Measurements from ENCODE around the gene TTC3.
A peak's percentile ranks its signal among the peaks of the same experiment; 100 is the strongest.

TTC3 gene

GRCh38 chr21:37041706-37042271 lies 31.3 kb upstream of the TTC3 start:
- TF ChIP-seq EZH2phosphoT487 (IDR thresholded peaks at IDR 0.05; ENCODE audit: borderline replicate concordance), result no peak
- TF ChIP-seq CTCF (conservative IDR thresholded peaks at IDR 0.05; ENCODE audit: low read length), result no peak
- H3K4me2 ChIP-seq (ENCODE audit: low read depth, low read length, poor library complexity, severe bottlenecking), result no peak overlapping the region
- H3K9me2 ChIP-seq (replicated peaks; ENCODE audit: low read depth, low read length), result no peaks in the 10 kb centered on the region

GRCh38 chr21:37043818-37044217 lies 29.2 kb upstream of the TTC3 start:
- peaks cover 52% of the 10 kb centered on the region for H3K4me1 ChIP-seq (ENCODE audit: insufficient read depth, low read length, poor library complexity, severe bottlenecking)
- peak overlapping the region; percentile 88 for H3K4me2 ChIP-seq (ENCODE audit: low read depth, low read length, poor library complexity, severe bottlenecking)
- H4K20me1 ChIP-seq (ENCODE audit: insufficient read depth, low read length, poor library complexity, severe bottlenecking), result no peaks in the 10 kb centered on the region
- no peaks in the 10 kb centered on the region for H3K27me3 ChIP-seq (ENCODE audit: insufficient read depth, low read length, poor library complexity, severe bottlenecking)
- no peak overlapping the region for H2AFZ ChIP-seq (ENCODE audit: low read length)
- peak overlapping the region; percentile 79 for H3K9ac ChIP-seq (ENCODE audit: low read depth, low read length, poor library complexity, severe bottlenecking)
- TF ChIP-seq EZH2phosphoT487 (IDR thresholded peaks at IDR 0.05; ENCODE audit: borderline replicate concordance) (no peak), CTCF (conservative IDR thresholded peaks at IDR 0.05; ENCODE audit: low read length) (no peak)
- H3F3A ChIP-seq (ENCODE audit: low read depth), result peaks cover 5% of the 10 kb centered on the region
- H3K79me2 ChIP-seq (ENCODE audit: insufficient read depth, low read length), result no peaks in the 10 kb centered on the region
- H3K9me2 ChIP-seq (replicated peaks; ENCODE audit: low read depth, low read length), result no peaks in the 10 kb centered on the region
- no peak overlapping the region for H3K4me3 ChIP-seq (ENCODE audit: low read length, poor library complexity, severe bottlenecking)
- no peaks in the 10 kb centered on the region for H3K36me3 ChIP-seq (ENCODE audit: insufficient read depth, low read length)
- H3K9me3 ChIP-seq (ENCODE audit: insufficient read depth, low read depth, low read length), result no peaks in the 10 kb centered on the region

More at GRCh38 chr21:37041706-37042271, 31.3 kb upstream of the TTC3 start:
- Histone ChIP-seq H3K36me3 (ENCODE audit: insufficient read depth, low read length) (no peaks in the 10 kb centered on the region), H2AFZ (ENCODE audit: low read length) (no peak overlapping the region), H3K4me3 (ENCODE audit: low read length, poor library complexity, severe bottlenecking) (no peak overlapping the region), H3K79me2 (ENCODE audit: insufficient read depth, low read length) (no peaks in the 10 kb centered on the region), H3K9me3 (ENCODE audit: insufficient read depth, low read depth, low read length) (no peaks in the 10 kb centered on the region), H3F3A (ENCODE audit: low read depth) (peaks cover 5% of the 10 kb centered on the region), H4K20me1 (ENCODE audit: insufficient read depth, low read length, poor library complexity, severe bottlenecking) (no peaks in the 10 kb centered on the region), H3K27me3 (ENCODE audit: insufficient read depth, low read length, poor library complexity, severe bottlenecking) (no peaks in the 10 kb centered on the region), H3K9ac (ENCODE audit: low read depth, low read length, poor library complexity, severe bottlenecking) (peak overlapping the region; percentile 12), H3K4me1 (ENCODE audit: insufficient read depth, low read length, poor library complexity, severe bottlenecking) (peaks cover 43% of the 10 kb centered on the region)

GRCh38 chr21:37044643-37045042 lies 28.4 kb upstream of the TTC3 start:
- no peak overlapping the region for H2AFZ ChIP-seq (ENCODE audit: low read length)
- H4K20me1 ChIP-seq (ENCODE audit: insufficient read depth, low read length, poor library complexity, severe bottlenecking), result no peaks in the 10 kb centered on the region
- H3K4me1 ChIP-seq (ENCODE audit: insufficient read depth, low read length, poor library complexity, severe bottlenecking), result peaks cover 52% of the 10 kb centered on the region
- H3K9ac ChIP-seq (ENCODE audit: low read depth, low read length, poor library complexity, severe bottlenecking), result peak overlapping the region; percentile 79
- H3K9me3 ChIP-seq (ENCODE audit: insufficient read depth, low read depth, low read length), result no peaks in the 10 kb centered on the region
- no peak for TF ChIP-seq EZH2phosphoT487 (IDR thresholded peaks at IDR 0.05; ENCODE audit: borderline replicate concordance)
- TF ChIP-seq CTCF (conservative IDR thresholded peaks at IDR 0.05; ENCODE audit: low read length), result no peak
- H3K9me2 ChIP-seq (replicated peaks; ENCODE audit: low read depth, low read length), result no peaks in the 10 kb centered on the region
- H3K4me2 ChIP-seq (ENCODE audit: low read depth, low read length, poor library complexity, severe bottlenecking), result peak overlapping the region; percentile 88
- peaks cover 5% of the 10 kb centered on the region for H3F3A ChIP-seq (ENCODE audit: low read depth)
- no peaks in the 10 kb centered on the region for H3K27me3 ChIP-seq (ENCODE audit: insufficient read depth, low read length, poor library complexity, severe bottlenecking)
- H3K79me2 ChIP-seq (ENCODE audit: insufficient read depth, low read length), result no peaks in the 10 kb centered on the region
- H3K4me3 ChIP-seq (ENCODE audit: low read length, poor library complexity, severe bottlenecking), result peak overlapping the region; percentile 51
- no peaks in the 10 kb centered on the region for H3K36me3 ChIP-seq (ENCODE audit: insufficient read depth, low read length)
